GM13977 (cell line): ENCODE measurements around the gene SAAL1.

Experiments
- DNase-seq: peaks from one replicate; pipeline ENCODE4 v3.0.0; 2012; ENCODE audit warnings: low spot score
- CTCF ChIP-seq: IDR thresholded peaks from 2 replicates; pipeline ENCODE4 v1.5.1; 2012; ENCODE audit warnings: mild to moderate bottlenecking, control low read depth; ENCODE audit not compliant: insufficient read depth; ENCODE audit errors: extremely low read depth, missing control alignments
- in situ Hi-C: fragments of 300-500 bp; cut with MboI; formaldehyde crosslinking; loops from one replicate; pipeline ENCODE4 v1.12.0; 2022; ENCODE audit warnings: low sequenced_read_pairs, low pct_unique_long_range_greater_than_20kb, mixed read lengths, inconsistent platforms; ENCODE audit not compliant: unreplicated experiment

The SAAL1 gene

GRCh38 chr11:18061351-18061750 is 44.5 kb downstream of the SAAL1 start:
- no peak for TF ChIP-seq CTCF
- in situ Hi-C loops, result no loop called here
- DNase-seq, result no peak

GRCh38 chr11:18056561-18057181 is 49.2 kb downstream of the SAAL1 start:
- no peak for DNase-seq
- TF ChIP-seq CTCF, result no peak
- in situ Hi-C loops, result no loop called here

DNA sequence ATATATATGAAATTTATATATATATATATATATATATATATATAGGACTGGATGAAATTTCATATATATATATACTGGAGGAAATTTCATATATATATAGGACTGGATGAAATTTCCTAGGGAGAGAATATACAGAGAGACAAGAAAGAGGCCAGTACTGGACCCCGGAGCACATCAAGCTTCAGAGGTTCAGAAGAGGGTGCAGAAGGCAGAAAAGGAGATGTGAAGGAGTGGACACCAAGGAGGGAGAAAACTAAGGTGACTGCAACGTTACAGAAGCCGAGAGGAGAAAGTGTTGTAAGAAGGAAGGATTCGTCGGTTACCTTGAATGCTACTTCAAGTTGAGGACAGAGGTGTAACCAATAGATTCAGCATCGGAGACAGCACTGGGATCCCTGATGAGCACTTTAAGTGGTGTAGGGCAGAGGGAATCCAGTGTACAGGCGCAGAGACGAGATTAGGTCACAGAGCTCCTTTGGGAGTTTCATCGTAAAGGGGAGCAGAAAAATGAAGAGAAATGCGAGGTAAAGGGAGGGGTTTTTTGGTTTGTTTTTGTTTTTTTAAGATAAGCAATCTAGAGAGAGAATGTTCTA is 51.3 kb downstream of the SAAL1 start:
- no peak for TF ChIP-seq CTCF
- DNase-seq, result no peak
- in situ Hi-C loops, result no loop called here

DNA sequence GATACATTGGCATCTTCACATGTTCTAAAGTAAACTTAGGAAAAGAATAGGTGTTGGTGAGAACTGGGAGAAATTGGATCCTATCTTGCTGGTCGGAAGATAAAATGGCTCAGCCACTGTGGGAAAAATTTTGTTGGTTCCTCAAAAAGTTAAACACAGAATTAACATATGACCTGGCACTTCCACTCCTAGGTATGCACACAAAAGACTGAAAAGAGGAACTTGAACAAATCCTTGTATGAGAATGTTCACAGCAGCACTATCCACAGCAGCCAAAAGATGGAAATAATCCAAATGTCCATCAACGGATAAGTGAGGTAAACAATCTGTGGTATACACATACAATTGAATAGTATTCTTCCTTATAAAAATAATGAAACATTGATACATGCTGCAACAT is 55.0 kb downstream of the SAAL1 start:
- DNase-seq, result no peak
- in situ Hi-C loops, result no loop called here
- no peak for TF ChIP-seq CTCF

DNA sequence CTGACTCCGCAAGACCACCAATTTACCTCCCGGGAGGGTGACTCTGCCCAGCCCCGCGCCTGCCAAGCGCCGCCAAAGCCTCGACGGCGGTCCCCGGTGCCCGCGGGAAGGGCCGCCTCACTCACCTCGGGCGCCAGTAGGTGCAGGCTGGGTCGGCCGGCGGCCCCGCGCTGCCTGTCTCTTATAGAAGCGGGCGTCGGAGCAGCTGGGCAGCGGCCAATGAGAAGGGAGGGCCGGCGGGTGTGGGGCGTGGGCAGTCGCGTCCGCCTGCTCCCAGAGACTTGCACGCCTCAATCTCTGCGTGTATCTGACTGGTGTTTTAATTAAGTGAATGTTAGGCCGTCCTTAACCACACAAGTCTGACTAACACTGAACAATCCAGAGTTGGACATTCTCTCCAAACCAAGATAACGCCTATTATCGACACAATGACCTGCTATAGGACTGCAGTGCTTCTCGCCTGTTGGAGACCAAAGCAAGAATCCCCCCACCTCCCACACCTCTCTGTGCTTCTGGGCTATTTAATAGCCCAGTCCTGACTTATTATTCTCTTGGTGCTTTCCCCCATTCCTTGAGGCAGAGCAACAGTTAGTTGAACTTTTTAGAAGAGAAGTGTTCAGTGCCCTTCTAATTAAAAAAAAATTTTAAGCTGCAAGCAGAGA is 59.6 kb downstream of the SAAL1 start, which contains the start of gene TPH1:
TPH1 (minus strand) TSS at position 154 of the 662 bp plus-strand sequence. CDS start 5,507 bp downstream, outside the sequence.
- in situ Hi-C loops, result no loop called here
- no peak for TF ChIP-seq CTCF
- DNase-seq, result no peak

- TF ChIP-seq CTCF, result no peak
- in situ Hi-C loops, result no loop called here
- DNase-seq, result no peak
Measured at GRCh38 chr11:18036456-18036855, 69.4 kb downstream of the SAAL1 start.
